HG03442 (cell line): ENCODE measurements around the gene EXOC2.

Source experiments
- ATAC-seq: cut with Tn5 transposase; IDR thresholded peaks from one replicate; pipeline ENCODE4 v1.9.1; 2021; ENCODE audit warnings: mild to moderate bottlenecking, moderate library complexity; ENCODE audit not compliant: unreplicated experiment

Gene EXOC2

DNA sequence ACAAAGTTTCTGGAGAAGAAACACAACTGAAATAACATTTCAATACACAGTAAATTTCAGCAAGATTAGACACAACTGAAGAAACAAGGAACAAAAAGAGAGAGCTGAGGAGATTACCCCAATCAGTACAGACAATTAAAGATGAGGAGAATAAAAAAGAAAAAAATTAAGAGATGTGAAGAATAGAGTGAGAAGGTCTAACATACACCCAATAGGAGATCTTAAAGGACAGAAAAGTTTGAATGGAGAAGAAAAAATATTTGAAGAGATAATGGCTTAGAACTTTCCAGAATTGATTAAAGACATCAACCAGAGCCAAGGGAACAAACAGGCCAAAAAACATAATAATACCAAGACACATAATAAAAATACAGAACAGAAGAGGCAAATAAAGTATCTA lies 152.4 kb downstream of the EXOC2 start:
- ATAC-seq, result no peak

- ATAC-seq, result no peak
Measured at GRCh38 chr6:537114-537513, 155.8 kb downstream of the EXOC2 start.

DNA sequence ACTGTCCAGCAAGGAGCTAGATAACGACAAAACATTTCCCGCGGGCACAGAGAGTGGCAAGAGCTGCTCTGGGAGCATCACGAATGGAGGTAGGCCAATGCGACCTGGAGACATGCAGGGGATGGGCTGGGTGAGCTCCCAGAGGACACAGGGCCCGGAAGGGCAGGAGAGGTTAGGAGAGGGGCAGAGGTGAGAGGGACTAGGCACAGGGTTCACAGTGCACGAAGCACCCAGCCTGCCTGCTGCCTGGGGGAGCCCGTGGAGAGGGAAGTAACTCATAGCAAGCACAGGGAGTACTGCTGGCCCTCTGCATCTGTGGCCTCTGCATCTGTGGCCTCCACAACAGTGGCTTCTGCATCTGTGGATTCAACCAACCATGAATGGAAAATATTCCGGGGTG lies 162.5 kb downstream of the EXOC2 start:
- no peak for ATAC-seq

DNA sequence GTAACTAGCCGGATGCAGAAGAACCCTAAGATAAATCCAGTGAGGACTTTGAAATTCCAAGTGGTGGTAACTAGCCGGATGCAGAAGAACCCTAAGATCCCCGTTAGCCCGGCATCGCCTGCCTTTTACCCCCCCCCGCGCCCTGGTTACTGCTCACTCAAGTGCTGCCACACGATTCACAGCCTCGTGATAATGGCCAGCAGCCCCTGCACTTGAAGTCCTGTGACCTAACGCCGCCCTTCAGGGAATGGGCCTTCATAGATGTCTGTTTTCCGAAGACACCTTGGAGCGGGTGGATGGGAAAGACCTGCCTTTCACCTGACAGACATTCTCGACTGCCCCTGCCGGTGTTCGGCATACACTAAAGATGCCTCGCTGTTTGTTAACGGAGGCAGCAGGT lies 163.9 kb downstream of the EXOC2 start:
- ATAC-seq, result no peak

DNA sequence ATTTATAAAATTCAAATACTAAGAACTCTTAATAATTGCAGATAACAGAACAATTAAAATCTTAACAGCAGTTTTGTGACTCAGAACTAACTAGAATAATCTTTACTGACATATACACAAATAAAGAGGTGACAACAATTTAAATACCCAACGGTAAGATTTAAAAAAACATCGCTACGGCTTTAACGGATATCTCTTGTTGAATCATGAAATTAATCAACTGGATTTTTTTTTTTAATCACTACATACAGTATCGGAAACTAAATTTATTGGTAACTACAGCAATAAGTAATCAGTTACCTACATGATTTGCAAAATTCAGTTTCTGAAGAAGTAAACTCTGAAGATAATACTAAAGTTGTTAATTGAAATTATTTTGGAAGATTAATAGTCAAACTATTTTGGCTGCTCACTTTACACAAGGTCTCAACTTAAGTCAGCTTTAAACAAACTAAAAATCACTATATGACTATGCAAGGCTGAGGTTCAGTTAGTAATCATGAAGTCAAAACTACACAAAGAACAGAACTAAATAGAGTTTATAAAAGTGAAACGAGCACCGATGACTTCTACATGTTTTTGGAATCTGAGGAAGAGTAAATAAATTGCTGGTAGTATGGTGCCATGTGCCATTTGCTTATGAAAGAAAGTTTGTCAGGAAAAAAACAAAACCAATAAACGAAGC lies 164.8 kb downstream of the EXOC2 start:
- ATAC-seq, result no peak

GRCh38 chr6:524803-525202 lies 168.1 kb downstream of the EXOC2 start:
- ATAC-seq, result no peak

DNA sequence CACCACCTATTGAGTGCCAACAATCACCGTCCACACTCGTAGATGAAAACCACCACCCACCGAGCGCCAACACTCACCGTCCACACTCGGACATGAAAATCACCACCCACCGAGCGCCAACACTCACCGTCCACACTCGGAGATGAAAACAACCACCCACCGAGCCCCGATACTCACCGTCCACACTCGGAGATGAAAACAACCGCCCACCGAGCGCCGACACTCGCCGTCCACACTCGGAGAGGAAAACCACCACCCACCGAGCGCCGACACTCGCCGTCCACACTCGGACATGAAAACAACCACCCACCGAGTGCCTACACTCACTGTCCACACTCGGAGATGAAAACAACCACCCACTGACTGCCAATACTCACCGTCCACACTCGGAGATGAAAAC lies 172.1 kb downstream of the EXOC2 start:
- no peak for ATAC-seq

DNA sequence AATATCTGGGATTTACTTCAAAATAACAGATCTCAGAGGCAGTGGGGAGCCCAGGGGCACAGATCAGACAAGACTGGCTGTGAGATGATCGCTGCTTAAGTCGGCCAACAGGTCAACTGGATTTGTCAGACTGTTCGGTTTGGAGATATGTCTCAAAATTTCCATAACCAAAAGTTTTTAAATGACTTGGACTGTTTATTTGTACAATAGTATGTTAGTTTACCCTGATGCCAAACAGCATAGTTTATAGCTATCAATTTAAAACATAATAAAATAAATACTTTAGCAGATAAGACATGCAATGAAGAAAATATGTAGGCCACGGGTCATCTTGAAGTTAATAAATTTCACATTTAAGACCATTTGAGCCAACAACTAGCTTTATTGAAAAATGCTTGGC lies 174.7 kb downstream of the EXOC2 start:
- ATAC-seq, result no peak

DNA sequence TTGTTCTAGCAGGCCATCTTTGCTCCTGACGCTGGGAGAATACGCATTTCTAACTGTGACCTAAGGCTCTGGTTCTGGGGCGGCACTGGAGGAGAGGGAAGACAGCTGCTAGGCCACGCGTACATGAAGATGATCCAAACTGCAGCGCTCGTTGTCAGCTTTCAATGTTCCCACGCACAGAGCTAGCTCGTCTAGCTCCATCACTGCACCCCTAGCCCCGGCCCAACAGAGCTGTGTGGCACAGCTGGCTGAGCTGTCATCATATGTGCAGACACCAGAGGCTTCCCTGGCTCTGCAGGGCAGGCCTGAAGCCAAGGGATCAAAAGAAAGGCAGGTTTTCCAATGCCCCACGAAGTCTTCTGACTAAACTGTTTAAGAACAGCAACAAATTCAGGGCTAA lies 176.7 kb downstream of the EXOC2 start:
- no peak for ATAC-seq

- ATAC-seq, result no peak
Measured at GRCh38 chr6:515267-515666, 177.7 kb downstream of the EXOC2 start.

- ATAC-seq, result no peak
Measured at GRCh38 chr6:514396-514978, 178.5 kb downstream of the EXOC2 start.

- no peak for ATAC-seq
Measured at GRCh38 chr6:513961-514360, 179.0 kb downstream of the EXOC2 start.

- ATAC-seq, result no peak
Measured at GRCh38 chr6:513058-513457, 179.9 kb downstream of the EXOC2 start.

DNA sequence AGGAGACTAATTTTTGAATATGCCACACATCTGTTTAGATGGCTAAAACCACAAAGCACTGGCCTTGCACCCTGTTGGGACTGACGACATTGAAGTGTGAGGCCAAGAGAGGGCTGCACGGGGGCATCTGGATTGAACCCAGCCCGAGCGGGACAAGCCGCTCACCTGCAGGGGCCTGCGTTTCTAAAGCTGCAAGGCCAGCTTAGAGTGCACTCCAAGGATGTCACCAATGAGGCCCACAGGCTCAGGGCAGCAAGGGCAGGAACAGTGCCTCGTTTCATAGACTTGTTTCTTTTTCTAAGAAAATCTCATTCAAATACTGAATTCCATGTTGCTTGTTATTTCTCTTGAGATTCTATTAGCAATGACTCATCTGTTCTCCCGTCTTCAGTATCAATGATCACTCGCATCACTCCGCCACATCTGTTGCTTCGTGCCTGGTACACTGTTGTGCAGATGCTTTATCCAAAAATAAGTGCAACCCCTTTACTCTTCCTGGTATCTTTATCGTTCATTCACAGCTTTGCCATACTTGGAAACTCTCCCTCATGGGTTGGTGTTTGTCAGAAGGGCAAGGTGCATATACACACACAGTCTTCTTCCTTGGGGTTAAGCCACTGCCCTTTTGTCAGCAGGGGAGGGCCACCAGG lies 181.3 kb downstream of the EXOC2 start:
- ATAC-seq, result no peak

GRCh38 chr6:509676-510075 lies 183.3 kb downstream of the EXOC2 start:
- ATAC-seq, result no peak

DNA sequence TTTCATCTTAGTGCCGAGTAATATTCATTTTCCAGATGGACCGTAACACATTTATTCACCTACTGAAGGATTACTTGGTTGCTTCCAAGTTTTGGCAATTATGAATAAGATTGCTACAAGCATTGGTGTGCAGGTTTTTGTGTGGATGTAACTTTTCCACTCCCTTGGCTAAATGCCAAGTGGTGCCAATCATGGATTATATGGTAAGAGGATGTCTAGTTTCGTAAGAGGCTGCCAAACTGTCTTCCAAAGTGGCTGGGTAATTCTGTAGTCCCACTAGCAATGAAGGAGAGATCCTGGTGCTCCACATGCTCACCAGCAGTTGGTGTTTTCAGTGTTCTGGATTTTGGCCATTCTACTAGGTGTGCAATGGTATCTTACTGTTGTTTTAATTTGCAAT lies 184.3 kb downstream of the EXOC2 start:
- no peak for ATAC-seq

DNA sequence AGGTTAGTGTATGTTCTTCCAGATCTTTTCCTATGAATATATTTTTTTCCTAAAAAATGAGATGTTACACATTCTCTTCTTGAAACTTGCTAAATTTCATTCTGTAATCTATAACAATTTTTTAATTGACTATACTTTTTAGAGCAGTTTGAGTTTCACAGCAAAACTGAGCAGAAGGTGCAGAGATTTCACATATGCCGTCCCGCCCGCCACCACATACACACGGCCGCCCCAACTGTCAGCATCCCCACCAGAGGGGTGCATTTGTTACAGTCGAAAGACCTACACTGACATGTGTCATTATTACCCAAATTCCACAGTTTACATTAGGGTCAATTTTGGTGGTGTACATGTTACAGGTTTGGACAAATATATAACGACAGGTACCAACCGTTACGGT lies 184.9 kb downstream of the EXOC2 start:
- ATAC-seq, result no peak

DNA sequence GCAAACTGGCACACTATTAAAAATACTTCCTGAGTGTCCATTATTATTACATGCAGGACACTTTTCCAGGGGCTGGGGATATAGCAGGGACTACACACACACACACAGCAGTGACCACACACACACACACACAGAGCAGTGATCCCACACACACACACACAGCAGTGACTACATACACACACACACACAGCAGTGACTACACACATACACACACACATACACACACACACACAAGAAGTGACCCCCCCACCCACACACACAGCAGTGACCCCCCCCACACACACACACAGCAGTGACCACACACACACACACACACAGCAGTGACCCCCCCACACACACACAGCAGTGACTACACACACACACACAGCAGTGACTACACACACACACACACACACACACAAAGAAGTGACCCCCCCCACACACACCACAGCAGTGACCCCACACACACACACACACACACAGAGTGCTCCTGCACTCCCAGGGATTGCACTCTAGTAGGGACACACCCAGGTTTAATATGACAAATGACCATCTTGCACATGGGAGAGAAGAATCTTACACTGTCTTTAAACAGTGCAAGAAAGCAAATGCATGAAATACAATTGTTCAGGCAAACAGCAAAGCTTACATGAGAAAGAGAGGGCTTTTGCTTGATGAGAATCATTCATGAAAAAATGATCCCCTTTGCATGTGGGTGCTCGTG lies 185.9 kb downstream of the EXOC2 start:
- no peak for ATAC-seq

GRCh38 chr6:506508-506907 lies 186.4 kb downstream of the EXOC2 start:
- no peak for ATAC-seq

GRCh38 chr6:505374-505773 lies 187.6 kb downstream of the EXOC2 start:
- ATAC-seq, result no peak

GRCh38 chr6:504446-504980 lies 188.4 kb downstream of the EXOC2 start:
- ATAC-seq, result no peak
